HG02759 (cell line): ENCODE data around the gene PLCB4.
A peak's percentile ranks its signal among the peaks of the same experiment; 100 is the strongest.

Source experiments
- ATAC-seq: cut with Tn5 transposase; IDR thresholded peaks from one replicate; pipeline ENCODE4 v1.9.1; 2021; ENCODE audit warnings: mild to moderate bottlenecking, moderate library complexity; ENCODE audit not compliant: unreplicated experiment

Gene PLCB4

DNA sequence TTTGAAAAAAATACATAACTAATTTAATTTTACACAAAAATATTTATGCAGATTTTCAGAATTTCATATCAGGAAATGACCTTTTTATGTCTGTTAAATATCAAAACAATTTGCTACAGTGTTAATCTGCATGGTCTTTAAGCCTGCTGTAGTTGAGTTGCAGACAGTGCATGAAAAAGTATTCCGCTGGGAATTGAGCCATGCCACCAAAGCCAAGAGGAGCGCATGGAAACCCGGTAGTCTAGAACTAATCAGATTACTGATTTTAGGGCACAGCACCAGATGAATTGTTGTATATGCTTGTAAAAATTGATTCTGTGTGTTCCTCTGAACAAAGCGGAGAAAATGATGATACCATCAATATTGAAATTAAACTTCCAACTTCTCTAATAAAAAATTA lies 411.2 kb downstream of the PLCB4 start:
- no peak for ATAC-seq

DNA sequence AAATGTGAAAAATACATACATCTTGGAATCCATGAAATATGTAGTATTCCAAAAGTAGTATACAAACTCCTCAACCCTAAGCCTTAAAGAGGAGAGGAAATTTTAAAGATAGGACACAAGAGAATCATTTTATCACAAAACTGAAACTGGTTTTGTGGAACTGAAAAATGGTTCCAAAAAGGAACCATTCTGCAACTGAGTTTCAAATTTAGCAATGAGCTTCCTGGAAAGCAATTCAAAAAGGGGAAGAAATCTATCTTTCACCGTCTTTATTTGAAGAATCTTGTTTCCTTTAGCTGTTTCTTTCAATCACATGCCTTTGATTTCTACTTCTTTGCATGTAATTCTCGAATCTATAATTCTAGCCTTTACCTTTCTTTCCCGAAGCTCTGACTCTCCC lies 413.3 kb downstream of the PLCB4 start:
- ATAC-seq: no peak

DNA sequence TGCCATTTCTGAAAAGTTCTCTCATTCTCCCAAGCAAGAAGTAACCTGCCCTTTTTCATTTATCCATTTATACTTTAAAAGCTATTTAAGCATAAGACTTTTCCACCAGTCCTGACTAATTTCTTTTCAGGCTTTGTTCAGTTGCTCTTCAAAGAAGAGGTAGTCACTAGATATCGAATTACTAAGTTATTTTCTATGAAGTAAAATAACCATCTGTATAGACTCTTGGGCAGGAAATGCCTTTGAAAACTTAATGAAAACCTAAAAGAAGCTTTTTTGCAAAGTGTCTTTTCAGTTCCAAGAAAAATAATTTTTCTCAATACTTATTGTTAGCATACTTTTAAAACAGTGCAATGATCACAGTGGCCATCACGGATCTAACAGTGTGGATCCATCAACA lies 414.2 kb downstream of the PLCB4 start:
- no peak for ATAC-seq

DNA sequence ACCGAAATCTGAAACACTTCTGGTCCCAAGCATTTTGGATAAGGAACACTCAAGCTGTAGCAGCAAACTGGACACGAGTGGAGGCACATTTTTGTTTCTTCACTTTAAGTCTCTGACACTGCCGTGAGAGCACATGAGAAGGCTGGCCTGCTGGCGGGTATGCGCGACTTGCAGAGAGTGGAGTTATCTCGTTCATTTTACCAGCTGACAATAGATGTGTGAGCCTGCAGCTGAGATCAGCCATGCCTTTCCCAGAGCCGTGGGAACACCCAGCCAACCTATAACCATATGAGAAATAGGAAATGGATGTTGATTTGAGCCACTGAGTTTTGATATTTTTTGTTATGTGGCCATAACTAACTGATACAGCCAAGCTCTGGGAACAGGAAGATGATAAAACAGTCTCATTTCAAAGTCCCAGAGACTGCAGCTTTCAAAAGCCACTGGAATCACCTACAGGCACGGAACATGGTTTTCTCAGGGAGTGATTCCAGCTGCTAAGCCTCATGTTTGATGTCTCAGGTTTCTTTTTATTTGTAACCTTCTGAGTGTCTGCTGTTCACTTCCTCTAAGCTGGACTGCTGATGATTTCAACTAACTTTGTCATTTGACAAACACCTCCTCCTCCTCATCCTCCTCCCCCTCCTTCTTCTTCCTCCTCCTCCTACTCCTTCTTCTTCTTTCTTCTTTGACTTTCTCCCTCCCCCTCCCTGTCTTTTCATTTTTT lies 416.9 kb downstream of the PLCB4 start:
- ATAC-seq: no peak

DNA sequence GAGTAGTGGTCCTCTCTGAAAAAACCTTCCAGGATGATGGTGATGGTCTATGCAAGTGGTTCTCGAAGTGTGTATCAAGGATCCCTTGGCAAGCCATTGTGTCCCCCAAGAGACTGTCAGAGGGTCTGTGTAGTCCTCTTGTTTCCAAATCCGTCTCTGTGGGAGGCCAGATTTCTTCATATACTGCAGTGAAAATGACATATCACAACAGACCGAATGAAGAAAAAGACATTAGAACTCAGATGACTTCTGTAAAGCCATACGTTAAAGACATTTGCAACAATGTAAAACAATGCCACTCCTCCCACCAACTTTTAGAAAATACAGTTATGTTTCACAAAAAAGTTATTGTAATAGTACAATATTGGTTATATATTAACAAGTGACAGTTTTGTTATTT lies 418.3 kb downstream of the PLCB4 start:
- ATAC-seq: no peak

DNA sequence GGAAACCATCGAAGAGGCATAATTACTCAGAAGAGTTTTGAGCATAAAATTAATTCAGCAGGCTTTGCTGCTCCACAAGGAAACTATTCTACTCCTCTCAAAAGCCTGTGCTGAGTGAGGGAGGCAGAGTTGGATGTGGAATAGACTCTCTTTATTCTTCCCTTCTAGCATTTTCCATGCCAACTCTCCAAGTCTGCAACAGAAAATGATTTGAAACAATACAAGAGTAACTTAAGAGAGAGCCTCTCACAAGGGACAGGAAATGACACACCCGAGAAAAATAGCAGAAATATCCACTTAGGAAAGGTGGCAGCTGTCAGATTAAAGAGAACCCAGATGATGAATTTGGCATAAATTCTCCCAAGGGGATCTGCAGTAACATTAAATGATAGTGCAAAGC lies 419.2 kb downstream of the PLCB4 start:
- ATAC-seq: no peak

DNA sequence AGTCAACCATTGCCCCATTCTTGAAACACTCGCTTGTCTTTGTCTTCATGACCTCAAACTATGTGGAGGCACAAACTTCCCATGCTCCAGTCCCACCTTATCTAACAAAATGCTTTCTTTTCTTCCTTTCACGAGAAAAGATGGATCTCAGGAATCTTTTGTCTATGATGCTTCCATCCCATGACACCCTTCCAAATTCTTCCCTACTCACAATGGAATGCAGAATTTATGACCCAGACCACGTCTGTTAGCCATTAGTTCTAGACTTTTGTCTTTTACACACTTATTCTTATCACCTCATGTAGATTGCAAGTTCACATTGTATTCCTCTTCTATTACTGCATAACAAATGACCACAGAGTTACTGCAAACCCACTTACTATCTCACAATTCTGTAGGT lies 421.3 kb downstream of the PLCB4 start:
- ATAC-seq: no peak

DNA sequence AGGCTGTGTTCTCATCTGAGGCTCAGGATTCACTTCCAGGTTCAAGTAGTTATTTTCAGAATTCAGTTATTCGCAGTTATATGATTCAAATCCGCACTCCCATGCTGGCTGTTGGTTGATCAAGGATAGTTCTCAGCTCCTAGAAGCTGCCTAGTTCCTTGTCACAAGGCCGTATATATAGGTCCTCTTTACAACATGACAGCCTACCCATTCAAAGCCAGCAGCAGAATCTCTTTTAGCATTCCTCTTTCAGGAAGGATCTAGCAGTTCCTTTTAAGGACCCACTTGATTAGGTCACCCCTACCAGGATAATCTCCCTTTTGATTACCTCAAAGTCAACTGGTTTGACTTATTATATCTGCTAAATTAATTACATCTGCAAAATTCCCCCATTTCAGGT lies 421.7 kb downstream of the PLCB4 start:
- no peak for ATAC-seq

DNA sequence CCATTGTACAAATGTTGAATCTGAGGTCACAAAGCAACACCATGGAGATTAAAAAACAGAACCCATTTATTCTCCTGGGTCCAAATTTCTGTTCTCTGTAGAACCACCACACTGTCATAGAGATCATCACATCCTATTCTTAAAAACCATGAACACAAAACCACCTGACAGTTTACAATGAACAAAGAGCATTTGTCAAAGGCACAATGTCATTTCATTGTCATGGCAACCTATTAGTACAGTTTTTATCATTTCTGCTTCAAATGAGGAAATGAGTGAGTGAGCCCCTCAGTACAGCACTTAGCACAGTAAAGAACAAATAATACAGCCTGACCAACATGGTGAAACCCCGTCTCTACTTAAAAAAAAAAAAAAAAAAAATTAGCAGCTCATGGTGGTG lies 422.4 kb downstream of the PLCB4 start:
- no peak for ATAC-seq

DNA sequence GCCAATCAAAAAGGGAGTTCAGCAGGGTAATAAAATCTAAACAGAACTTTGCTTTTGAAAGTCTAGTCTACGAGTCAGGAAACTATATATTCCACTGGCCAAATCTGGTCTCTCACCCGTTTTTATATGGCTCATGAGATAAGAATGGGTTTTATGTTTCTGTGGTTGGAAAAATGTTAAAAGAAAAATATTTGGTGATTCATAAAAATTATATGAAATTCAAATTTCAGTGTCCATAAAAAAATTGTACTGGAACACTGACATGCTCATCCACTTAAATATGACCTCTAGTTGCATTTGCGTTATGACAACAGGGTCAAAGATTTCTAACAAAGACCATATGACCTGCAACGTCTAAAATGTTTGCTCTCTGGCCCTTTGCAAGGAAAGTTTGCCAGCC lies 423.2 kb downstream of the PLCB4 start:
- ATAC-seq: no peak

DNA sequence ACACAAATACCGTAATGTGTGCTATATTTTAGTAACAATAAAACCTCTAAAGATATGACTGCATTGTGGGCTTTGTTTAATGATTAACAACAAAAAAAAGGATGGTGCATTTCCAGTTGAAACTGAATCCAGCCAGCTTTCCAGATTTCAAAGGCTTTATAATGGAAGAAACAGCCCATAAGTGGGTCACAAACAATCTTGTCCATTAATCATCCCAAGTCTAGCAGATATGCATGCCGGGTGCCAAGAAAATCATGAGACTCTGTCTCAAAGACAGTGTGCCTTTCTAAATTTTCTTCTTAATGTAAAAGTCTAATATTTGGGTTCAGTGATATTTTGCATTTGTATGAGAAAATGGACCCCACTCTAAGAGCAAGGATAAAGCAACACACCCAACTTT lies 424.9 kb downstream of the PLCB4 start:
- ATAC-seq: no peak

DNA sequence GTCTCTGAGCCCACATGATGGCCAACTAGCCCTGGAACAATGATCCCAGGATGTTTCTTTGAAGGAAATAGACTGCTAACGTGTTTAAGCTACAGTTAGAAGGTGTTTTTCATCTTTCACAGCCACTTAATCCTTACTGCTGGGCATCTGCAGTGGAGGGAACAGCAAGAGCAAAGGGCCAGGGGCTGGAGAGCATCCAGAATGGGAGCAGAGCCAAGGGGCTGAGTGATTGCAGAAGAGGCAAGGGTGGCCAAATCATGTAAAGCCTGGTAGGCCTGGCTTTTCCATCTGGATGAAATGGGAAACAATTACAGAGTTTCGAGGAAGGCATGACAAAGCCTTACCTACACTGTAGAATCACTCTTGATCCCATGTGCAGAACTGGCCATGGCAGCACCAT lies 426.8 kb downstream of the PLCB4 start:
- ATAC-seq: no peak

DNA sequence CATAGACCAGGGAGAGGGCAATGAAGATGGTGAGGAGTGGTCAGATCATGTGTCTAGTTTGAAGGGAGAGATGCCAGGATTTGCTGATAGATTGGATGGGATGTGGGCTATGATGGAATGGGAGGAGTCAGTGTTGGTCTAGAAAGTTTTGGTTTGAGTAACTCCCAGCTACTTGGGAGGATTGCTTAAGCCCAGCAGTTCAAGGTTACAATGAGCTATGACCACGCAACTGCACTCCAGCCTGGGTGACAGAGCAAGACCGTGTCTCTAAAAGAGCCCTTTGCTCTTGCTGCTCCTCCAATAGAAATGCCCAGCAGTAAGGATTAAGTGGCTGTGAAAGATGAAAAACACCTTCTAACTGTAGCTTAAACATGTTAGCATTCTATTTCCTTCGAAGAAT lies 427.3 kb downstream of the PLCB4 start:
- no peak for ATAC-seq

DNA sequence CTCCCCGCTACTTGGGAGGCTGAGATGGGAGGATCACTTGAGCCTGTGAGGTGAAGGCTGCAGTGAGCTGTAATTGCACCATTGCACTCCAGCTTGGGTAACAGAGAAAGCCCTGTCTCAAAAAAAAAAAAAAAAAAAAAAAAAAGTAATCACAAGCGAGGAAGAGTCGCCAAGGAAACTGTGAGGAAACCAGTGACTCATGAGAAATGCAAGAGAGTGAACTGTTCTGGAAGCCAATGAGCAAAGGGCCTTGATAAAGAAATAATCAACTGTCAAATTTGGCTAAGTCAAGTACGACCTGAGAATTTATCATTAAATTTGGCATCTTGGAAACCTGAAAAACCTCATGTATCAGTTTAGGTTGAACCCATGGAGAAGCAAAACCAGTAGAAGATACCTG lies 429.4 kb downstream of the PLCB4 start:
- ATAC-seq: no peak

DNA sequence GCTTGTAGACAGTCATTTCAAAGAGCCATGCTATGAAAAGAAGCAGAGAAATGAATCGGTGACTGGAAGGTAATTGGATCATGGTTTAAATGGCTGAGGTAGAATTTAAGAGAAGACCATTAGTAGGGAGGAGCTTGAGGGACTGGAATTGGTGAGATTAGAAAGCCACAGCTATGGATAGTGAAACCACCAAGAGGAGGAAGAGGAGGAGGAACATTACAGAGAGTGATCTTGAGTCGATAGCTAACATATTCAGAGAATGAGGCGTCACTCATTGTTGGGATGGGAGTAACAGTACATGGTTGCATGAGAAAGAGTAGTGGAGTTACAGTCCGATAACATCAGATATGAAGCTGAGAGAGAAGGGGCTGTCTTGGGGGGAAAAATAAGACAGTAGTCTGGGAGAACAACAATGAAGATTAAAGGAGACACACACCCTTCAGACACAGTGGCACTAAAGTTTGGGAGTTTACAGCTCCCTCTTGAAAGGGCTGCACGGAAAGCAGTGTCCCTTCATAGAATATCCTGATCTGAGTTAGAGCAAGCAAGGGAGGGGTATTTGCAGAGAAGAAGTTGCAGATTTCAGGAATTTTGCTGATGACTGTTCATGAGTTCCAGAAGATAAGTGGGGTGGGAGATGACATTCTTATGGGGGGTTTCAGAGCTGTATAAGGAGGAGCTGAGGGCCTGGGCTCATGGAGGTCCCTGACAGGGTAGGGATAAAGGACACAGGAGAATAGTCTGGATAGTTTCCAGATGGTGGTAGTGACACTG lies 430.4 kb downstream of the PLCB4 start:
- no peak for ATAC-seq

DNA sequence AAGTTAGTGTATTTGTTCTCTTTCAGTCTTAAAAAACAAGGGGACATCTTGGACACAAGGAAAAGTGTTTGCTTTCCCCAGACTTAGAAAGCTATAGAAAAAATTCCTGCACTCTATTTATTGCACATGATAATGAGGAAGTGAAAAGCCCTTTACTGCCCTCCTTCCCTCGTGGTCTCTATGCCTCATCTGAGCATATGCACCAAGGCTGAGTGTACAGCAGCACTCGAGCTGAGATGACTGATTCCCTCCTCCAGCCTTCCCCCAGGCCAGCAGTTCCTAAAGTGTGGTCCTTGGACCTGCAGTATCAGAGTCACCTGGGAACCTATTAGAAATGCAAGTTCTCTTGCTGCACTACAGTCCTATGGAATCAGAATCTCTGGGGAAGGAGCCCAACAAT lies 431.2 kb downstream of the PLCB4 start:
- ATAC-seq: peak; percentile 72

DNA sequence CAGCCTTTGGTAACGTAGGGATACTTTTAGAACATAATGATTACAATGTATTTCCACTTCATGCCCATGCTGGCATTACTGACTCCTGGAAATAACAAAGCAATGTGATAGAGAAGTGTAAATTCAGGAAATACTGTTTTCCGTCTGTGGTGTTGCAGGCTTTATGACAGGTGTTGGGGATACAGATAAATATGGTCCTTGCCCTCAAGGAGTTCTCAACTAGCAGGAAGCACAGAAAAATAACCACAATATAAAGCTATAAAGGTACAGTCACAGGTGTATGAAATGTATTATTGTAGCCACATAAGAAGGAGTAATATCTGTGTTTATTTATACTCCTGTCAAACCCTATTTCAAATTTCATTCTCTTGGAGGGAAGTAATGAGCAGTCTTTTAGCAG lies 432.6 kb downstream of the PLCB4 start:
- ATAC-seq: no peak

DNA sequence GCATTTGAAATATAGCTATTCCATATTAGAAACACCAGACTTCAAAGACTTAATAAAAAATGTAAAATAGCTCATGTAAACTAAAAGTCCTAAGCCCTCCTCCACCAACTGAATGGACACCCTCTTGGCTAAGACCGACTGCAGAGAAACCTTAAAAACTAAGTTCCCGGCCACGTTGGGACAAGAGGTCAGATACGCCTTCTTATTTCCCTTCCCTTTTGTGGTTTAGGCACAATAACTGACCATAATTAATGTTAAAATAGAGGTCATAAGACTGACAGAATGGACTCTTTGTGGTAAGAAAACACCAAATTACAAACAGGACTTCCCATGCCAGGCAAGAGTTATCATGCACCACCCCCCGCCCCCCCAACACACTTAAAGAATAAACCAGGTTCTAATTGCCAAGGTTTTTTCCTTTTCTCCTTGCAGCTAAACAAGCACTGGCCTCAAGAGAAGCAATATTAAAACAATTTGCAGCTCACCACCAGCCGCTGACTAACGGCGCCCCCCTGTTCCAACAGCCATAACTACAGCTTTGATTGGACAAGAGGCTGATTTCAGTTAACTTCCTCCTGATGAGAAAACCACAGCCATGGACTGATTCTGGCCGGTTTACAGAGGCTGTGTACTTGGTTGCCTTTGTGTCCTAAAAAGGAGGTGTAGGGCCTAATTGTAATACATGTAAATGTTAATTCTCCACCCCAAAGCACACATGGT lies 434.8 kb downstream of the PLCB4 start:
- ATAC-seq: no peak

DNA sequence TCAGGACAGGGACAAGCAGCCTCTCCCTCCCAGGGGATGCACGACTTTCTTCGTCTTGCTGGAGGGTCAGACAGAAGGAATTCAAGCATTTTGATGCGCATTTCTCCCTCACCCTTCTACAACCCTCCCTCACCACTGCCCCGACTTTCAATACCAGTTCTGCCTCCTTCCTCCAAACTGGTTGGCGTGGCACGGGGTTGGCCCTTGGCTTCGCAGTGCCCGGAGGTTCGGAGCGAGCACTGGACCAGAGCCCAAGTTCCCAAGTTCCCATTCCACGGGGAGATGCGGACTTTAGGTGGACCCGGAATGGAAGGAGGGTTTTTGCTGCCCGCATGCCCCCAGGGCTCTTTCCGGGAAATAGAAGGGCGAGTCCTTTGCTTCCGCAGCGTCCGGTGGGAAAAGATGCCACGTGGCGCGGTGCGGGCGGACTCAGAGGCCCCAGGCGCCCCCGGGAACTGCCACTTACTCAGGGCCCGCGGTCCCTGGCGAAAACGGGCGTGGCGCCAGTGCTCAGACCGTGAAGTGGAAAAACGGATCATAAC lies 437.5 kb downstream of the PLCB4 start:
- ATAC-seq: no peak

DNA sequence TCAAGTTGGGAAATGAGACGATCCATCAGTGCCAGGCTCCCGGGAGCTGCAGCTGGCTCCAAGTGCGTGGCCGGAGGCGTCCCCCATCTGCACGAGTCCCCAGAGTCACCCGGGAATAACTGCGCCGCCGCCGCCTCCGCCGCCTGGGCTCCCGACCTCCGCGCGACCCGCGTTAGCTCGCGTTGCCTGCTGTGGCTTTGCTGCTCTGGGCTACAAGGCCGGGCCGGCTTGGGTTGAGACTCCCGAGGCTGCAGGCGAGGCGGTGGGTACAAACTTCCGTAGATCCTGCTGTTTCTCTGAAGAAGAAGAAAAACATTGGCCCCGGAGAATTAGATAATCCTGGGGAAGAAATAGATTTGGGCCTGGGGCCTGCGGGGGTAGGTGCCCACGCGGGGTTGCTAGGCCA lies 438.1 kb downstream of the PLCB4 start:
- no peak for ATAC-seq

DNA sequence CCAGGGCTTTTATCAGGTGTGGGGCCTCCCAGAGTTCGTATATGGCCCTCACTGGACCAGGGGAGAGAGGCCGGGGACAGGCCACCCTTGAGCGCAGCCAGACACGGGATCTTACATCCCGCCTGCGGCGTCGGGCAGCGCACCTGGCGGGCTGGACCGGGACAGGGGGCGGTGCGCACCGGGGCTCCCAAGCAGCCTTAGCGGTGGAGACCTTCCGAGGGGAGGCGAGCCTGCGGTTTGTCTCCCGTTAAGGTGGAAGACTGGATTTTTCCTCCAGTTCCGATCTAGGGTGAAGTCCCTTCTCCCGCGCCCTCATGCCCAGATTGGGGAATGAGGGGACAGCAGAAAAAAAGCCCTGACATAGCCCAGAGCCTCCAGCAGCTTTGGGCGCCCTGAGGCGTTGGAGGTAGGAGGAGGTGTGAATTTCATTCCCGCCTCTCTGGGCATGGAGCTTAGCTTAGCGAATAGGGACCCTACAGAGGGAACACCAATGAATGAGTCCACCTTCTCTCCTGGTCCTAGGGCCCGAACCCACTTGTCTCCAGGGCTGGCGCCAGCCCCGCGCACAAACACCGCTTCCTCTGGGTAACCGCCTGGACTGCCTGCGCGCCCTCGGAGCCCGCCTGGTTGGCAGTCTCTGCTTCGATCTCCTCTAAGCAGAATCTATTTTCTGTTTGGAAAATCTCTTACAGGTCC lies 438.8 kb downstream of the PLCB4 start:
- no peak for ATAC-seq
